ENCODE results near the gene RHBDL1.
A peak's percentile ranks its signal among the peaks of the same experiment; 100 is the strongest.

RHBDL1 gene

DNA sequence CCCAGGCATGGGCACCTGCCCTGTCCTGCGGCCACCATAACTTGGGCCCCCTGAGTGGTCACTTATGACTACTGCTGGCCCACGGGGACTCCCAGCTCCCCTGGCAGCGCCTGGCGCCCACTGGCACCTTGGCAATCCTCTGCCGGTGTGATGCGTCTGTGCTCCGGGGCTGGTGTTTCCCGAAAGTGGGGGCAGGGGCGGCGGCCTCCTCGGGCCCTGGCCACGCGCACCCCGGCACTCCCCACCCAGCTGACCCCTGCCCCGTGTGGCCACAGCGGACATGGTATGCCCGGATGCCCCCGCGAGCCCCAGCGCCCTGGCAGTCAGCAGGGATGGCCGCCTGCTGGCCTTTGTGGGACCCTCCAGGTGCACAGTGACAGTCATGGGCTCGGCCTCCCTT is 18.0 kb upstream of the RHBDL1 start:
- Histone ChIP-seq H4K20me1 (ENCODE audit: control insufficient read depth, insufficient read depth, low read depth, low read length) (no peaks in the 10 kb centered on the region), H3K27ac (ENCODE audit: low read depth, low read length) (no peak overlapping the region), H3K4me1 (ENCODE audit: control insufficient read depth, low read length) (peaks cover 12% of the 10 kb centered on the region), H3K4me2 (ENCODE audit: low read length) (no peak overlapping the region), H3K9me2 (replicated peaks; ENCODE audit: control insufficient read depth, low read length) (no peaks in the 10 kb centered on the region), H3K27me3 (ENCODE audit: control insufficient read depth, low read length) (no peaks in the 10 kb centered on the region), H3K36me3 (ENCODE audit: control insufficient read depth, low read length) (peaks cover 73% of the 10 kb centered on the region), H3F3A (ENCODE audit: control insufficient read depth, insufficient read depth) (no peaks in the 10 kb centered on the region), H3K79me2 (ENCODE audit: control insufficient read depth, low read length) (no peaks in the 10 kb centered on the region), H3K4me3 (ENCODE audit: low read length) (no peak overlapping the region), H3K9me3 (ENCODE audit: control insufficient read depth, insufficient read depth, low read length) (no peaks in the 10 kb centered on the region)
- TF ChIP-seq, protein P1, sequence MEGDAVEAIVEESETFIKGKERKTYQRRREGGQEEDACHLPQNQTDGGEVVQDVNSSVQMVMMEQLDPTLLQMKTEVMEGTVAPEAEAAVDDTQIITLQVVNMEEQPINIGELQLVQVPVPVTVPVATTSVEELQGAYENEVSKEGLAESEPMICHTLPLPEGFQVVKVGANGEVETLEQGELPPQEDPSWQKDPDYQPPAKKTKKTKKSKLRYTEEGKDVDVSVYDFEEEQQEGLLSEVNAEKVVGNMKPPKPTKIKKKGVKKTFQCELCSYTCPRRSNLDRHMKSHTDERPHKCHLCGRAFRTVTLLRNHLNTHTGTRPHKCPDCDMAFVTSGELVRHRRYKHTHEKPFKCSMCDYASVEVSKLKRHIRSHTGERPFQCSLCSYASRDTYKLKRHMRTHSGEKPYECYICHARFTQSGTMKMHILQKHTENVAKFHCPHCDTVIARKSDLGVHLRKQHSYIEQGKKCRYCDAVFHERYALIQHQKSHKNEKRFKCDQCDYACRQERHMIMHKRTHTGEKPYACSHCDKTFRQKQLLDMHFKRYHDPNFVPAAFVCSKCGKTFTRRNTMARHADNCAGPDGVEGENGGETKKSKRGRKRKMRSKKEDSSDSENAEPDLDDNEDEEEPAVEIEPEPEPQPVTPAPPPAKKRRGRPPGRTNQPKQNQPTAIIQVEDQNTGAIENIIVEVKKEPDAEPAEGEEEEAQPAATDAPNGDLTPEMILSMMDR (IDR thresholded peaks at IDR 0.05; ENCODE audit: low read depth, low read length, poor library complexity, severe bottlenecking) = no peak
- no peak for TF ChIP-seq EZH2phosphoT487 (IDR thresholded peaks at IDR 0.05; ENCODE audit: borderline replicate concordance, low read length)

DNA sequence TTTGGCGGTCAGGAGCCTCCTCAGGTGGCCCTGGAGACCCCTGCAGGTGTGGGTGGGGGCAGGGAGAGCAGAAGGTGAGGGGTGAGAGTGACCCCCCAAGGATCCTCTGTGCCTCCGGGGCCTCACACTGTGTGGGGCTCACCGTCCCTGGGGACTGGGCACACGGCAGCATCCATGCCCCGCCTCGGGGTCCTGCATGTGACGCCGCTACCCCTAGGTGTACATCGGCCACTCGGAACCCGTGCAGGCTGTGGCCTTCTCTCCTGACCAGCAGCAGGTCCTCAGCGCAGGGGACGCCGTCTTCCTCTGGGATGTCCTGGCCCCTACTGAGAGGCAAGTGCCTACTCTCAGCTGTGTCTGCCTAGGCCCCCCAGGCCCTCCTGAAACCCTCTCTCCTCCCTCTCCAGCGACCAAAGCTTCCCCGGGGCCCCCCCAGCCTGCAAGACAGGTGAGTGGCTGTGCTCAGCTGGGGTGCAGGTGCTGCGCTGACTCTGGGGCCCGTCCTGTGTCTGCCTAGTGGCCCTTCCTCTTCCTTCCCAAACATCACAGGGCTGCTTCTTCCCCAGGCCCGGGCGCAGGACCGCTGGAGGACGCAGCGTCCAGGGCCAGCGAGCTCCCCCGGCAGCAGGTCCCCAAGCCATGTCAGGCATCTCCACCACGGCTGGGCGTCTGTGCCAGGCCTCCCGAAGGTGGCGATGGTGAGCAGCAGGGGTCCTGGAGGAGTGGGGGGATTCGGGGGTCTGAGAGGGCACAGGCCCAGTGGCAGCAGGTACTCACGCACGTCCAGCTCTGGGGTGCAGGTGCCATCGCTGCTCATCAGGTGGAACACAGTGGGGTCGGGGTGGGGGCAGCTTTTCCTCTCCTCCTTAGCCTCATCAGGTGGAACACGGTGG is 16.5 kb upstream of the RHBDL1 start:
- Histone ChIP-seq H3K4me2 (ENCODE audit: low read length) (no peak overlapping the region), H3K9me3 (ENCODE audit: control insufficient read depth, insufficient read depth, low read length) (no peaks in the 10 kb centered on the region), H3K27ac (ENCODE audit: low read depth, low read length) (no peak overlapping the region), H3K79me2 (ENCODE audit: control insufficient read depth, low read length) (no peaks in the 10 kb centered on the region), H3K4me1 (ENCODE audit: control insufficient read depth, low read length) (peaks cover 12% of the 10 kb centered on the region), H3K9me2 (replicated peaks; ENCODE audit: control insufficient read depth, low read length) (no peaks in the 10 kb centered on the region), H4K20me1 (ENCODE audit: control insufficient read depth, insufficient read depth, low read depth, low read length) (no peaks in the 10 kb centered on the region), H3K36me3 (ENCODE audit: control insufficient read depth, low read length) (peaks cover 74% of the 10 kb centered on the region), H3K27me3 (ENCODE audit: control insufficient read depth, low read length) (no peaks in the 10 kb centered on the region), H3K4me3 (ENCODE audit: low read length) (no peak overlapping the region), H3F3A (ENCODE audit: control insufficient read depth, insufficient read depth) (no peaks in the 10 kb centered on the region)
- TF ChIP-seq, protein P1 (IDR thresholded peaks at IDR 0.05; ENCODE audit: low read depth, low read length, poor library complexity, severe bottlenecking) = peak; percentile 34
- no peak for TF ChIP-seq EZH2phosphoT487 (IDR thresholded peaks at IDR 0.05; ENCODE audit: borderline replicate concordance, low read length)

DNA sequence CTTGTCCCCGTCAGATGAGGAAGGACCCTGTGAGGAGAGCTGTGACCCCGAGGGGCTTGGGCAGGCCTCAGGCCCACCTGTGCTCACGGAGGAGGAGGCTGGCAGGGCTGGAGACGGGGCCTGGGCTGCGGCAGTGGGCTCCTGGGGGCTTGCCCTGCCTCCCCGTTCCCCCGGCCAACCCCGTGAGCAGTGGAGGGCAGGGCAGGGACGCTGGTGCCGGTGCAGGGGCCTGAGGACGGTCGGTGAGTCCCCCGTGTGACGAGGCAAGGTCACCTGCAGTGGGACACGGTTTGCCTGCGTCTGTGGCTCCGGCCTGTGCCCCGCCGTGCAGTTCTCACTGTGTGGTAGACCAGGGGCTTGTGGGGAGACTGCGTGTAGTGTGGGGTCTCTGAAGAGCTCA is 15.9 kb upstream of the RHBDL1 start:
- TF ChIP-seq EZH2phosphoT487 (IDR thresholded peaks at IDR 0.05; ENCODE audit: borderline replicate concordance, low read length) = no peak
- TF ChIP-seq, protein P1 (IDR thresholded peaks at IDR 0.05; ENCODE audit: low read depth, low read length, poor library complexity, severe bottlenecking) = no peak

More for the DNA sequence above, 15.9 kb upstream of the RHBDL1 start:
- Histone ChIP-seq H3K27ac (ENCODE audit: low read depth, low read length) (no peak overlapping the region), H3K9me2 (replicated peaks; ENCODE audit: control insufficient read depth, low read length) (no peaks in the 10 kb centered on the region), H3K79me2 (ENCODE audit: control insufficient read depth, low read length) (no peaks in the 10 kb centered on the region), H3K9me3 (ENCODE audit: control insufficient read depth, insufficient read depth, low read length) (no peaks in the 10 kb centered on the region), H3K27me3 (ENCODE audit: control insufficient read depth, low read length) (no peaks in the 10 kb centered on the region), H3K4me1 (ENCODE audit: control insufficient read depth, low read length) (peaks cover 12% of the 10 kb centered on the region), H3K36me3 (ENCODE audit: control insufficient read depth, low read length) (peaks cover 72% of the 10 kb centered on the region), H3K4me3 (ENCODE audit: low read length) (no peak overlapping the region), H3K4me2 (ENCODE audit: low read length) (no peak overlapping the region), H4K20me1 (ENCODE audit: control insufficient read depth, insufficient read depth, low read depth, low read length) (no peaks in the 10 kb centered on the region), H3F3A (ENCODE audit: control insufficient read depth, insufficient read depth) (no peaks in the 10 kb centered on the region)
